PFSK-1 (cell line): ENCODE data around the gene KLHL1.

Experiments used
- FOXP2 ChIP-seq: optimal IDR thresholded peaks from 2 replicates; pipeline ENCODE3; 2011; ENCODE audit warnings: borderline replicate concordance, control low read depth, inconsistent platforms; ENCODE audit not compliant: insufficient read depth; ENCODE audit errors: extremely low read length, extremely low read depth
- POLR2AphosphoS5 ChIP-seq: IDR thresholded peaks from 2 replicates; pipeline ENCODE4 v1.6.1; 2012; ENCODE audit warnings: low read depth, mild to moderate bottlenecking, control low read depth, low read length, moderate library complexity
- REST ChIP-seq, 2 experiments: IDR thresholded peaks; 2 replicates each; pipeline versions ENCODE4 v1.6.1 to v1.8.0; 2011 to 2012; ENCODE audit warnings: low read depth in 2 of 2, low read length in 2 of 2, control low read depth in 1 of 2, inconsistent platforms in 1 of 2, mild to moderate bottlenecking in 1 of 2, moderate library complexity in 1 of 2; ENCODE audit not compliant: insufficient read depth in 1 of 2
- SIN3A ChIP-seq: IDR thresholded peaks from 2 replicates; pipeline ENCODE4 v1.6.1; 2012; ENCODE audit warnings: mild to moderate bottlenecking, low read length, moderate library complexity, borderline replicate concordance; ENCODE audit not compliant: insufficient read depth
- TAF1 ChIP-seq: IDR thresholded peaks from 2 replicates; pipeline ENCODE4 v1.6.1; 2012; ENCODE audit warnings: low read length, control low read depth, borderline replicate concordance; ENCODE audit not compliant: insufficient read depth

The KLHL1 gene

GRCh38 chr13:69904784-69905183, 203.5 kb downstream of the KLHL1 start:
- no peak for TF ChIP-seq SIN3A
- no peak for TF ChIP-seq POLR2AphosphoS5
- no peak for TF ChIP-seq REST (IDR thresholded peaks at IDR 0.05; ENCODE audit: insufficient read depth in 1 of 2, low read depth in 2 of 2, low read length in 2 of 2)
- no peak for TF ChIP-seq FOXP2
- no peak for TF ChIP-seq TAF1

GRCh38 chr13:69903081-69903480, 205.2 kb downstream of the KLHL1 start:
- TF ChIP-seq TAF1 = no peak

- TF ChIP-seq REST (IDR thresholded peaks at IDR 0.05; ENCODE audit: insufficient read depth in 1 of 2, low read depth in 2 of 2, low read length in 2 of 2) = no peak
- TF ChIP-seq POLR2AphosphoS5 = no peak
- no peak for TF ChIP-seq TAF1
- no peak for TF ChIP-seq SIN3A
- no peak for TF ChIP-seq FOXP2
Observed at GRCh38 chr13:69882451-69882850, 225.8 kb downstream of the KLHL1 start.

- TF ChIP-seq FOXP2 (no peak), SIN3A (no peak), REST (IDR thresholded peaks at IDR 0.05; ENCODE audit: insufficient read depth in 1 of 2, low read depth in 2 of 2, low read length in 2 of 2) (no peak)
Observed at GRCh38 chr13:69879936-69880335, 228.3 kb downstream of the KLHL1 start.

GRCh38 chr13:69872321-69873047, 235.8 kb downstream of the KLHL1 start:
- TF ChIP-seq REST (IDR thresholded peaks at IDR 0.05; ENCODE audit: insufficient read depth in 1 of 2, low read depth in 2 of 2, low read length in 2 of 2) = no peak
- TF ChIP-seq FOXP2 = no peak
- TF ChIP-seq POLR2AphosphoS5 = no peak
- TF ChIP-seq SIN3A = no peak
- TF ChIP-seq TAF1 = no peak
